Lower leg skin (tissue), 3 donors: Measurements from ENCODE around the gene WNT6.

Experiments
- CTCF ChIP-seq, 3 donors: fragments of 450-650 bp; IDR thresholded peaks; one replicate each; pipeline ENCODE4 v1.5.1; 2016; ENCODE audit warnings: antibody characterized with exemption in 3 of 3, mild to moderate bottlenecking in 3 of 3, moderate library complexity in 2 of 3
- POLR2A ChIP-seq, 2 donors: fragments of 450-650 bp; IDR thresholded peaks; one replicate each; pipeline ENCODE4 v1.6.1; 2016 to 2017; ENCODE audit warnings: antibody characterized with exemption in 2 of 2, mild to moderate bottlenecking in 1 of 2, moderate library complexity in 1 of 2

- TF ChIP-seq CTCF (IDR thresholded peaks at IDR 0.05) (no peak), POLR2A (IDR thresholded peaks at IDR 0.05) (no peak)
Measured at GRCh38 chr2:218878926-218879761, 19.5 kb downstream of the WNT6 start.
